Bone marrow (tissue), 2 donors: ENCODE data around the gene S100Z.

Source experiments
- DNase-seq, 2 donors: peaks; one replicate each; lab custom pipeline; 2025; lab: John Stamatoyannopoulos, UW

Gene S100Z

DNA sequence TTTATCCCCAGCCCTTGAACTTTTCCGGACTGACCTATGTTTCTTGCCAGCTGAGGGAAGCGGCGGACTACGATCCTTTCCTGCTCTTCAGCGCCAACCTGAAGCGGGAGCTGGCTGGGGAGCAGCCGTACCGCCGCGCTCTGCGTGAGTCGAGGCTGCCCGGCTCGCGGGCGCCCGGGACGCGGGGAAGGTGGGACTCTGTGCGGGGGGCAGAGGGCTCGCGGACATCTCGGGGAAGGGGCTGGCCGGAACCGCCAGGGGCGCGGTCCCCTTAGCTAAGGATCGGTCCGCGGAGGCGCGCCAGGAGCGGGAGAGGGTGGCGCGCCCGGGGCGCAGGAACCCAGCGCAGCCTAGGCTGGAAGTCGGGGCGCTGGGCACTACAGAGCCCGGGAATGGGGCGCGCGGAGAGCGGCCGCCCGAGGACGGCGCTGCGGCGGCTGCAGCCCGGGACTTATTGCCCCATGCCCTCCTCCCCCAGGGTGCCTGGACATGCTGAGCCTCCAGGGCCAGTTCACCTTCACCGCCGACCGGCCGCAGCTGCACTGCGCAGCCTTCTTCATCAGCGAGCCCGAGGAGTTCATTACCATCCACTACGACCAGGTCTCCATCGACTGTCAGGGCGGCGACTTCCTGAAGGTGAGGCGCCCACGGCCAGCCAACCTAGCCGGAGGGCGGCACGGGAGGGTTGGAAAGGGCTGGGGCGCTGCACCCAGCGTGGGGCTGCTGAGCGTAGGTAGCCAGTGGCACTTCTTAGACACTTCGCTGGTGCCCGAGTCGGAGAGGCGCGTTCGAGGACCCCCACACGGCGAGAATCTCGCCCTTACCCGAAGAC lies 104.0 kb downstream of the S100Z start:
- DNase-seq = no peak

GRCh38 chr5:76954383-76954763 lies 104.6 kb downstream of the S100Z start:
- DNase-seq = no peak

DNA sequence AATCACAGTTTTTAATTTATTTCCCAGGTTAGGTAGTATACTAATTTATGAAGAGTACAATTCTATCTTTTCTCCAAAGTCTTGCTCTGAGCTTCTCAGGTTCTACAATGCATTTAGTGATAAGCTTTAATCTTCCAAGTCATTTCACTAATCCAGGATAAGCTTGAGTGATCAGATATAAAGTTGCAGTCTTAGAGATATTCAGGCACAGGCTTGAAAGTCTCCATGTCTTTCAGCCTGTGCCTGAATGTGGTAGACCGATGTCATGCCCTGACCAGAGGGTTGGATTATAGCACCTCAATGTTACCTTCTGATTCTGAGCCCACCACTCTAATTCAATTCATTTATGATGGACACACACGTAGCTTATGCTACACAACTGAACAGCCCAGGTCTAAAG lies 106.2 kb downstream of the S100Z start:
- DNase-seq = no peak

DNA sequence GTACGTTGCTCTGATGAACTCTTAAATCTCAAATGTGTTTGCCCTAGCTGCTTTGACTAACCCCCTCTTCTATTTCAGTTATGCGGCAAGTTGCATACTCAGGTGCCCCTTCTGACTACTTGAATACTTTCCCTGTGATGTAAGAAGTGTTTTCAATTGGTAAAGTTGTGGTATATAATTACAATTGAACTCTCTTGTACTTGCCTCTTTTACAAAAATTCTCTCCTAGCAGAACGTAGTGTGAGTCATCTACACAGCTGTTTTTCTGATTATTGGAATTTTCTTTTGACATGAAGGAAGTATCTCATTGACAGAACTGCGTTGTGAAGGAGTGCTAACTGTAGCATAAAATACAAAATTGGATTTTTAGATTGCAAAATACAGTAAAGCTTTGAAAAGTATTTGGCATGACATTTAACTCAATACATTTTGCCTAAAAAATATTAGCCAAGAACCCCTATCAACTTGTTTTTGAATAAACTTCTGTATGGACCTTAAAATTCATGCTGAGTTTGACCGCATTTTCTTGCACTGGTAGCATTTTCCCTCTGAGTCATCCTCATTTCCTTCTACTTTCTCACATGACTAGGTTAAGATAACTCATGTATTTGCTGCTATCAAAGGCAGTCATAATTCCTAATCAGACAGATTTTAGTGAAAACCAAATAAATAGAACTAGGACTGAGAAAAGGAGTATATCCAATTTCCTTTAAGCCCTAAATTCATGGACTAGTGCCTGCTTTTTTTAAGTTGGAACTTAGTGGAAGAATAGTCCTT lies 109.4 kb downstream of the S100Z start:
- peak in 1 of 2 donors; percentile 81 for DNase-seq

- no peak for DNase-seq
These were observed 110.3 kb downstream of the S100Z start for GRCh38 chr5:76960004-76960625.

GRCh38 chr5:76964060-76964459 lies 114.2 kb downstream of the S100Z start:
- DNase-seq = no peak
